Mesenchymal stem cell (in vitro differentiated cells and primary cell): ENCODE data around the gene ASPRV1.

ENCODE experiments used
- DNase-seq: peaks from one replicate; pipeline ENCODE4 v3.0.0-alpha.2; 2013
- H2AFZ ChIP-seq: one replicate; pipeline ENCODE4 v1.6.1; 2013; ENCODE audit warnings: low read depth, mild to moderate bottlenecking, control low read depth, inconsistent platforms, low read length, moderate library complexity
- H2AK5ac ChIP-seq: 2 replicates; pipeline ENCODE4 v1.6.1; 2013; ENCODE audit warnings: low read length, moderate library complexity, mild to moderate bottlenecking, inconsistent platforms; ENCODE audit not compliant: severe bottlenecking
- H2BK120ac ChIP-seq: one replicate; pipeline ENCODE4 v1.6.1; 2013; ENCODE audit warnings: low read depth, mild to moderate bottlenecking, inconsistent platforms, low read length, moderate library complexity
- H2BK12ac ChIP-seq, 2 experiments: one replicate each; pipeline ENCODE4 v1.6.1; 2013; ENCODE audit warnings: inconsistent platforms in 2 of 2, low read length in 2 of 2, mild to moderate bottlenecking in 2 of 2, moderate library complexity in 2 of 2, control low read depth in 1 of 2
- H2BK15ac ChIP-seq: one replicate; pipeline ENCODE4 v1.6.1; 2013; ENCODE audit warnings: mild to moderate bottlenecking, low read depth, inconsistent platforms; ENCODE audit not compliant: poor library complexity, severe bottlenecking
- H2BK5ac ChIP-seq: 2 replicates; pipeline ENCODE4 v1.6.1; 2013; ENCODE audit warnings: low read depth, mild to moderate bottlenecking, low read length, control low read depth, inconsistent platforms; ENCODE audit not compliant: poor library complexity, severe bottlenecking
- H3K14ac ChIP-seq, 2 experiments: one replicate each; pipeline ENCODE4 v1.6.1; 2013; ENCODE audit warnings: inconsistent platforms in 2 of 2, low read length in 2 of 2, control low read depth in 1 of 2, mild to moderate bottlenecking in 1 of 2, moderate library complexity in 1 of 2
- H3K18ac ChIP-seq, 2 experiments: one replicate each; pipeline ENCODE4 v1.6.1; 2013; ENCODE audit warnings: inconsistent platforms in 2 of 2, low read length in 2 of 2, control low read depth in 1 of 2, low read depth in 1 of 2, mild to moderate bottlenecking in 1 of 2
- H3K23ac ChIP-seq, 2 experiments: one replicate each; pipeline ENCODE4 v1.6.1; 2013; ENCODE audit warnings: inconsistent platforms in 2 of 2, low read length in 2 of 2, mild to moderate bottlenecking in 2 of 2, moderate library complexity in 2 of 2, control low read depth in 1 of 2
- H3K27ac ChIP-seq: 2 replicates; pipeline ENCODE4 v1.5.1; 2013; ENCODE audit warnings: mild to moderate bottlenecking, moderate library complexity, low read length, control low read depth, inconsistent platforms; ENCODE audit not compliant: poor library complexity, severe bottlenecking
- H3K27me3 ChIP-seq, 2 experiments: 2 replicates each; pipeline versions ENCODE4 v1.6.1 to v1.7.0; 2013; ENCODE audit warnings: low read length in 2 of 2, mild to moderate bottlenecking in 2 of 2, moderate library complexity in 2 of 2, control low read depth in 1 of 2, inconsistent platforms in 1 of 2; ENCODE audit not compliant: control insufficient read depth in 1 of 2, insufficient read depth in 1 of 2
- H3K36me3 ChIP-seq, 2 experiments: 2 replicates each; pipeline versions ENCODE4 v1.6.1 to v1.7.0; 2013; ENCODE audit warnings: low read length in 2 of 2, control low read depth in 1 of 2, inconsistent platforms in 1 of 2, low read depth in 1 of 2, mild to moderate bottlenecking in 1 of 2; ENCODE audit not compliant: insufficient read depth in 2 of 2, control insufficient read depth in 1 of 2
- H3K4ac ChIP-seq, 2 experiments: one replicate each; pipeline ENCODE4 v1.6.1; 2013; ENCODE audit warnings: inconsistent platforms in 2 of 2, low read length in 2 of 2, mild to moderate bottlenecking in 2 of 2, moderate library complexity in 2 of 2, control low read depth in 1 of 2, low read depth in 1 of 2
- H3K4me1 ChIP-seq: 2 replicates; pipeline ENCODE4 v1.6.1; 2013; ENCODE audit warnings: low read depth, low read length, control low read depth; ENCODE audit not compliant: control insufficient read depth, insufficient read depth
- H3K4me2 ChIP-seq: 2 replicates; pipeline ENCODE4 v1.6.1; 2013; ENCODE audit warnings: low read length, mild to moderate bottlenecking, inconsistent platforms; ENCODE audit not compliant: poor library complexity, severe bottlenecking
- H3K4me3 ChIP-seq, 2 experiments: 2 replicates each; pipeline versions ENCODE4 v1.5.1 to v1.7.0; 2013; ENCODE audit warnings: low read length in 2 of 2, mild to moderate bottlenecking in 2 of 2, control low read depth in 1 of 2, low read depth in 1 of 2; ENCODE audit not compliant: insufficient read depth in 1 of 2
- H3K79me1 ChIP-seq: replicated peaks from 2 replicates; pipeline ENCODE4 v1.6.1; 2013; ENCODE audit warnings: mild to moderate bottlenecking, control low read depth, low read length, inconsistent platforms; ENCODE audit not compliant: poor library complexity, severe bottlenecking
- H3K9ac ChIP-seq: 2 replicates; pipeline ENCODE4 v1.7.0; 2013; ENCODE audit warnings: mild to moderate bottlenecking, low read length, moderate library complexity
- H3K9me3 ChIP-seq: 2 replicates; pipeline ENCODE4 v1.7.0; 2013; ENCODE audit warnings: mild to moderate bottlenecking, low read length; ENCODE audit not compliant: control insufficient read depth
- H4K8ac ChIP-seq: one replicate; pipeline ENCODE4 v1.6.1; 2013; ENCODE audit warnings: inconsistent platforms, mild to moderate bottlenecking, low read length, moderate library complexity
- H4K91ac ChIP-seq: one replicate; pipeline ENCODE4 v1.6.1; 2013; ENCODE audit warnings: mild to moderate bottlenecking, low read length, inconsistent platforms
- WGBS: methylation state at CpG from one replicate; pipeline ENCODE4 v1.1.7; 2013; ENCODE audit warnings: mixed read lengths; 5-methylcytosine and 5-hydroxymethylcytosine counted together

ASPRV1 gene

DNA sequence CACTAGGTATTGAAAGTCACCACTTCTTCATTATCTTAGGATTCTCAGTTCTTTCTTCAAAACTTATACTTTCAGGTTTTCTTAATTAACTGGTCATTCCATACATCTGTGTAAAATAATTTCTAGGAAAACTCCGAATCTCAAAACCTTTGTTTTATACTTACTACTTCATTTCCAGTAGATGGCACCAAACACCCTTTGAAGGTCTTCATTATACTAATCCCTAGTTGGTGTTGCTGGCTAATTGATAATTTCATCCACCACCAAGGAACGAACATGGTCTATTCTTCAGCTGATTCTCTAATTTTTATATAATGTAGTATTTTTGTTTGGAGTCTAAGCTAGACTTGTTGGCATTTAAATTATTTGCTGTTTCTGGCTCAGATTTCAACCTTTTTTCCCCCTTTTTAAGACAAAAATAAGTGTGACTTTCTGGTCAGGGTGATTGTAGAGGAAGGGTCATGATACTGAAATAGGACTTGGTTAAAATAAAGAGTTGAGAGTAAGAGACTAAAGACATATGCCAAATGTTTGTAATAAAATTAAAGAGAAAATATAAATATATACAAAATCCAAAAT is 49.4 kb downstream of the ASPRV1 start:
- WGBS, result 0% methylated on average over 1 of the region's 2 CpGs
- H3K14ac ChIP-seq, result no peak overlapping the region

More for the DNA sequence above, 49.4 kb downstream of the ASPRV1 start:
- H3K23ac ChIP-seq, result no peak overlapping the region
- no peak overlapping the region for H3K27ac ChIP-seq
- H2BK12ac ChIP-seq, result no peak overlapping the region
- H4K91ac ChIP-seq, result no peak overlapping the region
- peaks cover 10 to 57% of the 10 kb centered on the region in 2 experiments for H3K36me3 ChIP-seq
- H3K27me3 ChIP-seq, result no peaks in the 10 kb centered on the region
- no peak overlapping the region for H3K18ac ChIP-seq
- peak; percentile 76 for DNase-seq
- no peak overlapping the region for H2AK5ac ChIP-seq
- H3K79me1 ChIP-seq, result peaks cover 9% of the 10 kb centered on the region
- H3K9ac ChIP-seq, result peak overlapping the region; percentile 95
- no peak overlapping the region for H2AFZ ChIP-seq
- no peak overlapping the region for H2BK120ac ChIP-seq
- no peak overlapping the region for H3K4me3 ChIP-seq
- H2BK5ac ChIP-seq, result no peak overlapping the region
- no peaks in the 10 kb centered on the region for H3K9me3 ChIP-seq
- no peak overlapping the region for H4K8ac ChIP-seq
- H3K4ac ChIP-seq, result no peak overlapping the region
- H2BK15ac ChIP-seq, result no peak overlapping the region
- no peak overlapping the region for H3K4me2 ChIP-seq
- H3K4me1 ChIP-seq, result peaks cover 2% of the 10 kb centered on the region
